IPS DF 4.7 (cell line): ENCODE measurements around the gene BCL2L13.

Experiments
- DNase-seq: peaks from one replicate; pipeline ENCODE4 v3.0.0-alpha.2; 2013; ENCODE audit warnings: low spot score; ENCODE audit errors: extremely low read depth

The BCL2L13 gene

DNA sequence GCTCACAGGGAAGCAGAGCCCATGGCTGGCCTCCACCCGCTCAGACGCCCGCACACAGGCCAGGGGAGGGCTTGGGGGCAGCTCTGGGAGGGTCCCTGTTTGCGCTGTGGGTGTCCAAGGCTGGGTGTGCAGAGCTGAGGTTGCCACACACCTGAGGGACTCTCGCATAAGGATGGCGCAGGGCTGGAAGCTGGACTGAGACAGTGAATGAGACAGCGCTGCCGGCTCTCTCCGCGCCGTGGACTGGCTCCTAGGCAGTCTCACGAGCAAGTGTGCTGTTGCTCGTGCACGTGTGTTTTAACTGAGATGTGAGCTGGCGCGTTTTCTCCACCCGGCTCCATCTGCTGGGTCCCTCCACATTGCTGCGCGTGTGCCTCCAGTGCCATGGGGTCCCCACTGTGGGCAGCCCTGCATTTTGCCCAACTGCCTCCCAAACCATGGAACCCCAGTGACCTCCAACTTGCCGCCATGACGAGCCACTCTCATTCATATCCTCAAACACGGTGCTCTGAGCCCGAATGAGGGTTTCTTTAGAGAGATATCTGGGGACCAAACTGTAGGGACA lies 139.9 kb downstream of the BCL2L13 start:
- DNase-seq, result no peak

DNA sequence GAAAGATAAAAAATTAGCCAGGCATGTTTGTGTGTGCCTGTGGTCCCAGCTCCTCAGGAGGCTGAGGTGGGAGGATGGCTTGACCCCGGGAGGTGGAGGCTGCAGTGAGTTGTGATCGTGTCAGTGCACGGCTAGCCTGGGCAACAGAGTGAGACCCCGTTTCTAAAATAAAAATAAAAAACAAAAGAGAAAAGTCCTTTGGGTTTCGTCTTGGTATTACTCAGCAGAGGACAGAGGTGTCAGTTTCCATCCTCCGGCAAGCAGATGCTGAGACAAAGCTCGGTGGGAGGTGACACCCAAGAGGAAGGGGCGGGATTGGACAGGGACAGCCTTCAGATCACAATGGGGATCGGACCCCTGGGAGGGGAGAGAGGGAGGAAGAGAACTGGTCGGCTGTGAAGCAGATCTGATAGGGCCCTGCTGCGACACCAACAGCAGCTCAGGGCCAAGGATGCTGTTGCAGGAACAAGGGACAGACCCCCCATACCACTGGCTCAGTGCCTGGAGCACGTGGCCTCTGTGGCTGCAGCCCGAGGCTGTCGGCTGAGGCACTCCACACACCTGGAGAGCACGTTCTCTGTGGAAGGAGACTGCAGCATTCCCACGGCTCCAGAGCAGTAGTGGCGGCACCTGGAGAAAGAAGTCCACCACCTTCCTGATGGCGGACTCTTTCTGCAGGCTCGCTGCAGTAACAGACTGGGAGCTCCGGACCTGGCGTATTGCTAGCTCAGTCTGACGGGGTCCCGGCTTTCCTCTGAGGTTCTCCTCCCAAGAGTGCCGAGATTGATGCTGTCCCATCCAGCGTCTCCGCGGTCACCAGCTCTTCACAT lies 140.9 kb downstream of the BCL2L13 start:
- DNase-seq, result no peak

DNA sequence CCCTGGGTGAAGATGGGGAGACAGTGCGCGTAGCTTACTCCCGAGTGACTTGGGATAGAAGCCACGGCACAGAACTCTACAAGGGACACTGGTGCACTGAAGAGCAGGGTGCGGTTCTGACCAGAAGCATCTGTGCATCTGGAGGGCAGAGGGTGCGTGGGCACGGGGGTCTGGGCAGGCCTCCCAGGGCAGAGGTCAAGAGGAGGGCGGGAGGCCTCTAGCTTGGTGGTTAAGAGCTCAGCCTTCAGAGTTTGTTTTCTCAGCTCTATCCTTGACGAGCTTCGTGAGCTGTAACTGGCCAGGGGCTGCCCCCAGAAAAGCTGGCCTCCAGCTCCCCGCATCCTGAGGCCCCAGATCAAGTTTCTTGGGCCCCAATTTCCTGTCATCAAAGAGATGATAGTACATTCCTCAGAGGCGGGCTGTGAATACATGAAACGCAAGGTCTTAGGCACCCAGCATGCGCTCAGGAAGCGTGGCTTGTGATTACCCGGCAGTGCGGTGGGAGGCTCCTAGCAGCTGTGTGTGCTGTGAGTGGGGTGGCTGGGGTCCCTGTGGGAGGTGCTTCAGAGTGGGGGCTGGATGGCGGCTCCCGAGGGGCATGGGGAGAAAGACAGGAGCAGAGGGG lies 141.7 kb downstream of the BCL2L13 start:
- DNase-seq, result no peak
